ENCODE measurements around the gene CAMTA1. TPM values are rescaled to one million over a fixed set of nuclear protein-coding genes. Genes with fewer than 3 reads are reported as not detected.

CAMTA1 gene
- total RNA-seq, 6 donors from 2014 or later = 38.8 to 74.0 (median 46.1) TPM

DNA sequence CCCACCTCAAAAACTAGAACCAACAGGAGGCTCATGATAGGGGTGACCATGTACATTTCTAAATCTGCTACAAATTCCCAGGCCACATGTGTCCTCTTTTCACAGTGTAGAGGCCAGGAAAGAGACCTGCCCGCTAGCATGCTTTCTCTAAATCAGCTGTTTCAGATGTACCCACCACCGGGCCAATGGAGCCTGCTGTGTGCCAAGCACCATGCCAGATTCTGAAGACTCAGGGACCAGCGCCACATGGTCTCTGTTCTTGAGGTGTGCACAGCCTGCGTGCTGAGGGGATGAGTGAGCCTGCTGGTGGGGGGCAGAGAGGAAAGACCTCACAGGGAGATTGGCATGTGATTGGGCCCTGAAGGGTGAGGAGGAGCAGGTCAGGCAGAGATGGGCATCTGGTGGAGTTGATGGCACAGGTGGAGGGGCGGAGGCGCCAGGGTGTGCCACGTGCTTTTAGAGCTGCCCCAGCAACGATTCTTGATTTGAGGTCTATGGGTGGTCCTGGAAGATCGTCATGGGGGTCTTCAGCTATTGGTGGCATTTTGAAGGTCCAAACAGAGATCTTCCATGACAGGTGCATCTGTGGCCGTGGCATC lies 500.7 kb downstream of the CAMTA1 start:
- no peak overlapping the region for H3K27ac ChIP-seq
- ATAC-seq (ENCODE audit: low FRiP score in 2 of 2) (no peak), DNase-seq (no peak)
- H3K36me3 ChIP-seq = no peaks in the 10 kb centered on the region
- H3K4me1 ChIP-seq = no peaks in the 10 kb centered on the region
- no peak overlapping the region for H3K4me3 ChIP-seq
- no peaks in the 10 kb centered on the region for H3K27me3 ChIP-seq
- H3K9me3 ChIP-seq = no peaks in the 10 kb centered on the region
- TF ChIP-seq CTCF (IDR thresholded peaks at IDR 0.05) = no peak
- no peak for TF ChIP-seq POLR2AphosphoS5 (IDR thresholded peaks at IDR 0.05)
- TF ChIP-seq EP300 (IDR thresholded peaks at IDR 0.05) = no peak
- TF ChIP-seq POLR2A (IDR thresholded peaks at IDR 0.05) = no peak
- WGBS, 2 donors = 86 to 89% methylated on average over 10 of the region's 10 CpGs

DNA sequence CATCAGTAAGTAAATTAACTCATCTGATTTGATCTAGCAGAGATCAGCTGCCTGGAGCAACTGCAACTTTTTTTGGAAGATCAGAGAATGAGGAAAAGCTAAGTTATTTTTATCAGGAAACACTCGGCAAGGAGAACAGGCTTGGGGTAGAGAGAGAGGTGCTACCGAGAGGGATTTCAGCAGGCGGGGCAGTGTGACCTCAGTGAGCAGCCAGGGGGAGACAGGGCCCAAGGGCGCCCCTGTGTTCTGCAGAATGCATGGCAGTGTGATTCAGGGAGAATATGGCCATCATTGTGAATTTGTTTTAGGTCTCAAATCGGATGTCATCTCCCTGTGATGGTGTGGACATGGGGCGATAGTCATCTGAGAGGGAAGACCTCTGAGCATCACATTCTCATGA lies 501.8 kb downstream of the CAMTA1 start:
- H3K4me3 ChIP-seq = no peak overlapping the region
- H3K4me1 ChIP-seq = no peaks in the 10 kb centered on the region
- DNase-seq = no peak
- H3K27me3 ChIP-seq = no peaks in the 10 kb centered on the region
- ATAC-seq (ENCODE audit: low FRiP score in 2 of 2) = no peak
- 67 to 77% methylated on average over 6 of the region's 6 CpGs for WGBS, 2 donors
- H3K36me3 ChIP-seq = no peaks in the 10 kb centered on the region
- no peaks in the 10 kb centered on the region for H3K9me3 ChIP-seq
- H3K27ac ChIP-seq = no peak overlapping the region
- TF ChIP-seq POLR2AphosphoS5 (IDR thresholded peaks at IDR 0.05) (no peak), CTCF (IDR thresholded peaks at IDR 0.05) (no peak), EP300 (IDR thresholded peaks at IDR 0.05) (no peak), POLR2A (IDR thresholded peaks at IDR 0.05) (no peak)

- no peaks in the 10 kb centered on the region for H3K36me3 ChIP-seq
- no peaks in the 10 kb centered on the region for H3K9me3 ChIP-seq
- DNase-seq = no peak
- no peak for ATAC-seq (ENCODE audit: low FRiP score in 2 of 2)
- no peak overlapping the region for H3K27ac ChIP-seq
- TF ChIP-seq EP300 (IDR thresholded peaks at IDR 0.05) (no peak), CTCF (IDR thresholded peaks at IDR 0.05) (no peak), POLR2A (IDR thresholded peaks at IDR 0.05) (no peak)
- no peak overlapping the region for H3K4me3 ChIP-seq
- WGBS, 2 donors = 51 to 67% methylated on average over 5 of the region's 5 CpGs
- H3K27me3 ChIP-seq = no peaks in the 10 kb centered on the region
- H3K4me1 ChIP-seq = no peaks in the 10 kb centered on the region
Observed at GRCh38 chr1:7288992-7289391, 503.7 kb downstream of the CAMTA1 start.

- H3K27ac ChIP-seq = no peak overlapping the region
- TF ChIP-seq POLR2AphosphoS5 (IDR thresholded peaks at IDR 0.05) = no peak
- TF ChIP-seq POLR2A (IDR thresholded peaks at IDR 0.05) = no peak
- TF ChIP-seq CTCF (IDR thresholded peaks at IDR 0.05) = no peak
- no peak for TF ChIP-seq EP300 (IDR thresholded peaks at IDR 0.05)
Observed at GRCh38 chr1:7289694-7290093, 504.4 kb downstream of the CAMTA1 start.

More at GRCh38 chr1:7289694-7290093, 504.4 kb downstream of the CAMTA1 start:
- H3K9me3 ChIP-seq = no peaks in the 10 kb centered on the region
- 77 to 95% methylated on average over 2 of the region's 2 CpGs for WGBS, 2 donors
- H3K4me3 ChIP-seq = no peak overlapping the region
- no peaks in the 10 kb centered on the region for H3K36me3 ChIP-seq
- ATAC-seq (ENCODE audit: low FRiP score in 2 of 2) (no peak), DNase-seq (no peak)
- H3K27me3 ChIP-seq = no peaks in the 10 kb centered on the region
- H3K4me1 ChIP-seq = no peaks in the 10 kb centered on the region

Data from upper lobe of left lung (tissue), 6 donors.